Measurements from ENCODE around the gene TMEM266. TPM values are rescaled to one million over a fixed set of nuclear protein-coding genes. Genes with fewer than 3 reads are reported as not detected.

Gene TMEM266
- total and polyA plus RNA-seq, 2 of the 4 experiments (the other 2 are of a cell fraction) = not detected

DNA sequence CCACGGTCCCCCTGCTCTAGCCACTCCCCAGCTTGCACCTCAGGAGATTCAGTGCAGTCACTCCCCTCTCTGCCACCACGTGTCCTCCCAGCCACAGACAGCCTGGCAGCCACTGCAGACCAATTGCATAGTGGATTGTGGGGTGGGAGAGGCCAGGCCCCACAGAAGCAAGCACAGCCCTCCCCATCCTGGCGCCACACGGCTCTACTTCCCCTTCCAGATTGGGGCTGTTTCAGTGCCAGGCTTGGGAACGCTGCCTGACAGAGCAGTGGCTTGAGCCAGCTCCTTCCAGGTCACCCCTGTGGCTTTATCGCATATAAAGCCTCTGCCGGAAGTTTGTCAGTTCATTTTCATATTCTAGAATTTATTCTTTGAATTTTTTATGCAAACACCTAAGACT lies 90.7 kb downstream of the TMEM266 start:
- H3K14ac ChIP-seq (replicated peaks; ENCODE audit: low read depth, low read length) = peak overlapping the region; percentile 84
- peak overlapping the region; percentile 67 for H3K4ac ChIP-seq (ENCODE audit: low read depth, low read length)
- intact Hi-C loops (cut with micrococcal nuclease) (no loop called here), in situ Hi-C loops (cut with MboI; ENCODE audit: low sequenced_read_pairs) (no loop called here), dilution Hi-C loops (cut with HindIII; ENCODE audit: low sequenced_read_pairs, unreplicated experiment) (no loop called here)
- peak overlapping the region; percentile 74 for H4K5ac ChIP-seq (ENCODE audit: low read depth, low read length)
- H4K91ac ChIP-seq (ENCODE audit: insufficient read depth, low read depth, low read length) = peak overlapping the region; percentile 90
- H3K9me1 ChIP-seq (ENCODE audit: insufficient read depth, low read length) = peaks cover 23% of the 10 kb centered on the region
- peak overlapping the region; percentile 71 for H2AK9ac ChIP-seq (replicated peaks; ENCODE audit: low read depth, low read length, poor library complexity)
- ChIA-PET POLR2A (ENCODE audit: unreplicated experiment) (interaction anchor here (0.5 kb wide), 1 partner anchor 247 kb away, joined by 4 read pairs; no protein-coding TSS in a partner anchor), CTCF (interaction anchor here (0.8 to 3.2 kb wide), 3 partner anchors 11 to 717 kb away, joined by 3 to 15 read pairs (median 4); no protein-coding TSS in a partner anchor)
- peak overlapping the region; percentile 2; the same call in 1 of the 2 replicates for H3K56ac ChIP-seq (ENCODE audit: extremely low read depth, insufficient read depth, low read length)
- no peaks in the 10 kb centered on the region for H4K20me1 ChIP-seq (ENCODE audit: insufficient read depth, low read length)
- H3K27me3 ChIP-seq (ENCODE audit: control insufficient read depth, insufficient read depth, low read length) = peaks cover 9% of the 10 kb centered on the region
- no peaks in the 10 kb centered on the region for H3K9me3 ChIP-seq (ENCODE audit: control insufficient read depth, insufficient read depth, low read length)
- H3K27ac ChIP-seq (ENCODE audit: insufficient read depth, low read length) = peak overlapping the region; percentile 50
- no peaks in the 10 kb centered on the region for H3K36me3 ChIP-seq (ENCODE audit: control insufficient read depth, insufficient read depth, low read length)
- peak overlapping the region; percentile 63 for H3K18ac ChIP-seq (ENCODE audit: low read depth, low read length)
- H3K9ac ChIP-seq (ENCODE audit: low read depth, low read length) = peak overlapping the region; percentile 24; the same call in 1 of the 2 replicates
- peak overlapping the region; percentile 85 for H2AK5ac ChIP-seq (ENCODE audit: low read depth, low read length)
- H2AFZ ChIP-seq (replicated peaks; ENCODE audit: low read length, poor library complexity) = peak overlapping the region; percentile 60
- TF ChIP-seq NFE2L2 (IDR thresholded peaks at IDR 0.05; ENCODE audit: low read depth, low read length) = no peak
- TF ChIP-seq RFX5 (IDR thresholded peaks at IDR 0.05; ENCODE audit: low read depth, low read length) = no peak
- TF ChIP-seq, protein P1, sequence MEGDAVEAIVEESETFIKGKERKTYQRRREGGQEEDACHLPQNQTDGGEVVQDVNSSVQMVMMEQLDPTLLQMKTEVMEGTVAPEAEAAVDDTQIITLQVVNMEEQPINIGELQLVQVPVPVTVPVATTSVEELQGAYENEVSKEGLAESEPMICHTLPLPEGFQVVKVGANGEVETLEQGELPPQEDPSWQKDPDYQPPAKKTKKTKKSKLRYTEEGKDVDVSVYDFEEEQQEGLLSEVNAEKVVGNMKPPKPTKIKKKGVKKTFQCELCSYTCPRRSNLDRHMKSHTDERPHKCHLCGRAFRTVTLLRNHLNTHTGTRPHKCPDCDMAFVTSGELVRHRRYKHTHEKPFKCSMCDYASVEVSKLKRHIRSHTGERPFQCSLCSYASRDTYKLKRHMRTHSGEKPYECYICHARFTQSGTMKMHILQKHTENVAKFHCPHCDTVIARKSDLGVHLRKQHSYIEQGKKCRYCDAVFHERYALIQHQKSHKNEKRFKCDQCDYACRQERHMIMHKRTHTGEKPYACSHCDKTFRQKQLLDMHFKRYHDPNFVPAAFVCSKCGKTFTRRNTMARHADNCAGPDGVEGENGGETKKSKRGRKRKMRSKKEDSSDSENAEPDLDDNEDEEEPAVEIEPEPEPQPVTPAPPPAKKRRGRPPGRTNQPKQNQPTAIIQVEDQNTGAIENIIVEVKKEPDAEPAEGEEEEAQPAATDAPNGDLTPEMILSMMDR (conservative IDR thresholded peaks at IDR 0.05; ENCODE audit: low read depth, low read length) = no peak
- TF ChIP-seq CHD1 (IDR thresholded peaks at IDR 0.05; ENCODE audit: low read depth, low read length) = no peak
- no peak for TF ChIP-seq POLR2A (IDR thresholded peaks at IDR 0.05; ENCODE audit: low read depth, low read length)
- TF ChIP-seq, protein P2, sequence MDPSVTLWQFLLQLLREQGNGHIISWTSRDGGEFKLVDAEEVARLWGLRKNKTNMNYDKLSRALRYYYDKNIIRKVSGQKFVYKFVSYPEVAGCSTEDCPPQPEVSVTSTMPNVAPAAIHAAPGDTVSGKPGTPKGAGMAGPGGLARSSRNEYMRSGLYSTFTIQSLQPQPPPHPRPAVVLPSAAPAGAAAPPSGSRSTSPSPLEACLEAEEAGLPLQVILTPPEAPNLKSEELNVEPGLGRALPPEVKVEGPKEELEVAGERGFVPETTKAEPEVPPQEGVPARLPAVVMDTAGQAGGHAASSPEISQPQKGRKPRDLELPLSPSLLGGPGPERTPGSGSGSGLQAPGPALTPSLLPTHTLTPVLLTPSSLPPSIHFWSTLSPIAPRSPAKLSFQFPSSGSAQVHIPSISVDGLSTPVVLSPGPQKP (IDR thresholded peaks at IDR 0.05; ENCODE audit: borderline replicate concordance, low read depth, low read length) = no peak
- no peak for TF ChIP-seq SMC3 (IDR thresholded peaks at IDR 0.05; ENCODE audit: low read depth, low read length)
- TF ChIP-seq FOS (IDR thresholded peaks at IDR 0.05; ENCODE audit: low read depth, low read length) = no peak
- TF ChIP-seq RCOR1 (IDR thresholded peaks at IDR 0.05; ENCODE audit: insufficient replicate concordance, low read length) = no peak
- TF ChIP-seq BHLHE40 (IDR thresholded peaks at IDR 0.05; ENCODE audit: low read depth, low read length) = no peak
- no peak for TF ChIP-seq CEBPB (IDR thresholded peaks at IDR 0.05; ENCODE audit: low read depth, low read length)
- H2BK5ac ChIP-seq (ENCODE audit: low read depth, low read length, poor library complexity, severe bottlenecking) = peak overlapping the region; percentile 25
- H3K4me2 ChIP-seq (ENCODE audit: low read depth, low read length) = no peak overlapping the region
- peak overlapping the region; percentile 66 for H2BK20ac ChIP-seq (ENCODE audit: low read depth, low read length)
- H4K8ac ChIP-seq (ENCODE audit: low read depth in 2 of 2, low read length in 2 of 2) = peak overlapping the region; percentile 80 to 84; a peak in 3 of 4 replicates
- H3K23ac ChIP-seq (ENCODE audit: low read depth, low read length) = peak overlapping the region; percentile 39
- no CpG with 5 or more reads among the region's 7 CpGs for WGBS, 2 experiments (ENCODE audit: extremely low coverage in 2 of 2, insufficient read length in 1 of 2)
- peak overlapping the region; percentile 70 for H2BK120ac ChIP-seq (ENCODE audit: low read depth, low read length)
- peak overlapping the region; percentile 88; the same call in 2 of the 3 replicates for H2BK15ac ChIP-seq (ENCODE audit: low read depth, low read length)
- ATAC-seq (ENCODE audit: low read depth) (no peak), DNase-seq (no peak)
- H3K4me3 ChIP-seq (ENCODE audit: insufficient read depth, low read depth, low read length) = no peak overlapping the region
- BruUV-seq (replicated peaks) = no TSS peak
- H3K79me1 ChIP-seq (ENCODE audit: low read depth in 1 of 2, low read length in 2 of 2) = no peaks in the 10 kb centered on the region
- H3K4me1 ChIP-seq (ENCODE audit: control insufficient read depth, insufficient read depth, low read length) = peaks cover 42% of the 10 kb centered on the region
